Mesenchymal stem cell (in vitro differentiated cells and primary cell): ENCODE measurements around the gene SCN1A.

Experiments
- DNase-seq: peaks from one replicate; pipeline ENCODE4 v3.0.0-alpha.2; 2013
- H2AFZ ChIP-seq: one replicate; pipeline ENCODE4 v1.6.1; 2013; ENCODE audit warnings: low read depth, mild to moderate bottlenecking, control low read depth, inconsistent platforms, low read length, moderate library complexity
- H2AK5ac ChIP-seq: 2 replicates; pipeline ENCODE4 v1.6.1; 2013; ENCODE audit warnings: low read length, moderate library complexity, mild to moderate bottlenecking, inconsistent platforms; ENCODE audit not compliant: severe bottlenecking
- H2BK120ac ChIP-seq: one replicate; pipeline ENCODE4 v1.6.1; 2013; ENCODE audit warnings: low read depth, mild to moderate bottlenecking, inconsistent platforms, low read length, moderate library complexity
- H2BK12ac ChIP-seq, 2 experiments: one replicate each; pipeline ENCODE4 v1.6.1; 2013; ENCODE audit warnings: inconsistent platforms in 2 of 2, low read length in 2 of 2, mild to moderate bottlenecking in 2 of 2, moderate library complexity in 2 of 2, control low read depth in 1 of 2
- H2BK15ac ChIP-seq: one replicate; pipeline ENCODE4 v1.6.1; 2013; ENCODE audit warnings: mild to moderate bottlenecking, low read depth, inconsistent platforms; ENCODE audit not compliant: poor library complexity, severe bottlenecking
- H2BK5ac ChIP-seq: 2 replicates; pipeline ENCODE4 v1.6.1; 2013; ENCODE audit warnings: low read depth, mild to moderate bottlenecking, low read length, control low read depth, inconsistent platforms; ENCODE audit not compliant: poor library complexity, severe bottlenecking
- H3K14ac ChIP-seq, 2 experiments: one replicate each; pipeline ENCODE4 v1.6.1; 2013; ENCODE audit warnings: inconsistent platforms in 2 of 2, low read length in 2 of 2, control low read depth in 1 of 2, mild to moderate bottlenecking in 1 of 2, moderate library complexity in 1 of 2
- H3K18ac ChIP-seq, 2 experiments: one replicate each; pipeline ENCODE4 v1.6.1; 2013; ENCODE audit warnings: inconsistent platforms in 2 of 2, low read length in 2 of 2, control low read depth in 1 of 2, low read depth in 1 of 2, mild to moderate bottlenecking in 1 of 2
- H3K23ac ChIP-seq, 2 experiments: one replicate each; pipeline ENCODE4 v1.6.1; 2013; ENCODE audit warnings: inconsistent platforms in 2 of 2, low read length in 2 of 2, mild to moderate bottlenecking in 2 of 2, moderate library complexity in 2 of 2, control low read depth in 1 of 2
- H3K27ac ChIP-seq: 2 replicates; pipeline ENCODE4 v1.5.1; 2013; ENCODE audit warnings: mild to moderate bottlenecking, moderate library complexity, low read length, control low read depth, inconsistent platforms; ENCODE audit not compliant: poor library complexity, severe bottlenecking
- H3K27me3 ChIP-seq, 2 experiments: 2 replicates each; pipeline versions ENCODE4 v1.6.1 to v1.7.0; 2013; ENCODE audit warnings: low read length in 2 of 2, mild to moderate bottlenecking in 2 of 2, moderate library complexity in 2 of 2, control low read depth in 1 of 2, inconsistent platforms in 1 of 2; ENCODE audit not compliant: control insufficient read depth in 1 of 2, insufficient read depth in 1 of 2
- H3K36me3 ChIP-seq, 2 experiments: 2 replicates each; pipeline versions ENCODE4 v1.6.1 to v1.7.0; 2013; ENCODE audit warnings: low read length in 2 of 2, control low read depth in 1 of 2, inconsistent platforms in 1 of 2, low read depth in 1 of 2, mild to moderate bottlenecking in 1 of 2; ENCODE audit not compliant: insufficient read depth in 2 of 2, control insufficient read depth in 1 of 2
- H3K4ac ChIP-seq, 2 experiments: one replicate each; pipeline ENCODE4 v1.6.1; 2013; ENCODE audit warnings: inconsistent platforms in 2 of 2, low read length in 2 of 2, mild to moderate bottlenecking in 2 of 2, moderate library complexity in 2 of 2, control low read depth in 1 of 2, low read depth in 1 of 2
- H3K4me1 ChIP-seq: 2 replicates; pipeline ENCODE4 v1.6.1; 2013; ENCODE audit warnings: low read depth, low read length, control low read depth; ENCODE audit not compliant: control insufficient read depth, insufficient read depth
- H3K4me2 ChIP-seq: 2 replicates; pipeline ENCODE4 v1.6.1; 2013; ENCODE audit warnings: low read length, mild to moderate bottlenecking, inconsistent platforms; ENCODE audit not compliant: poor library complexity, severe bottlenecking
- H3K4me3 ChIP-seq, 2 experiments: 2 replicates each; pipeline versions ENCODE4 v1.5.1 to v1.7.0; 2013; ENCODE audit warnings: low read length in 2 of 2, mild to moderate bottlenecking in 2 of 2, control low read depth in 1 of 2, low read depth in 1 of 2; ENCODE audit not compliant: insufficient read depth in 1 of 2
- H3K79me1 ChIP-seq: replicated peaks from 2 replicates; pipeline ENCODE4 v1.6.1; 2013; ENCODE audit warnings: mild to moderate bottlenecking, control low read depth, low read length, inconsistent platforms; ENCODE audit not compliant: poor library complexity, severe bottlenecking
- H3K9ac ChIP-seq: 2 replicates; pipeline ENCODE4 v1.7.0; 2013; ENCODE audit warnings: mild to moderate bottlenecking, low read length, moderate library complexity
- H3K9me3 ChIP-seq: 2 replicates; pipeline ENCODE4 v1.7.0; 2013; ENCODE audit warnings: mild to moderate bottlenecking, low read length; ENCODE audit not compliant: control insufficient read depth
- H4K8ac ChIP-seq: one replicate; pipeline ENCODE4 v1.6.1; 2013; ENCODE audit warnings: inconsistent platforms, mild to moderate bottlenecking, low read length, moderate library complexity
- H4K91ac ChIP-seq: one replicate; pipeline ENCODE4 v1.6.1; 2013; ENCODE audit warnings: mild to moderate bottlenecking, low read length, inconsistent platforms
- WGBS: methylation state at CpG from one replicate; pipeline ENCODE4 v1.1.7; 2013; ENCODE audit warnings: mixed read lengths; 5-methylcytosine and 5-hydroxymethylcytosine counted together

Gene SCN1A

DNA sequence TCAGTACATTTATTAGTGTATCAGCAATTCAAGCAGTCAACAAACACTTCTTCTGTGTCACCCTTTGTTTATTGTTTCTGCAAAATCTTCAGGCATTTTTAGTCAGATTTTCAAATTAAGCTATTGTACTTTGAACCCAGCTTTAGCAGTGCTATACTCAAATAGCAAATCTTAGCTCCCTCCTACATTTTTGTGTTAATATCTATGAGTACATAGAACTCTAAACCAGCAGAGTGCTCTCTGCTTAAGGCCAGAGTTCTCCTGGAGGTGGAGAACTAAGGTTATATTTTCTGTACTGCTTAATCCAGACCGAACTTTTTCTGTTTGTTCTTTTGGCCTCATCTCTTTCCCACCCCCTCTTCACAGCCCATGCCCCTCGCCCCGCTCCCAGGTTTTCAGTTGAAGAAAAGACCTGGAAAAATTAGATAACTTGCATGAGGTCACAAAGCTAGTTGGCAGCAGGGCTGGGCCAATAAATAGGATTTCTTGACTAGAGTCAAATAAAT, 29.2 kb upstream of the SCN1A start:
- 33% methylated on average over 1 of the region's 3 CpGs for WGBS
- no peak for DNase-seq
- H3K27me3 ChIP-seq = no peaks in the 10 kb centered on the region
- H2BK15ac ChIP-seq = no peak overlapping the region
- H3K9ac ChIP-seq = no peak overlapping the region
- H2AFZ ChIP-seq = no peak overlapping the region
- H3K4me1 ChIP-seq = no peaks in the 10 kb centered on the region
- H3K23ac ChIP-seq = no peak overlapping the region
- H4K91ac ChIP-seq = no peak overlapping the region
- no peak overlapping the region for H2BK120ac ChIP-seq
- H3K27ac ChIP-seq = no peak overlapping the region
- no peak overlapping the region for H3K4me3 ChIP-seq
- H3K4me2 ChIP-seq = no peak overlapping the region
- H4K8ac ChIP-seq = no peak overlapping the region
- H2AK5ac ChIP-seq = no peak overlapping the region
- H3K9me3 ChIP-seq = no peaks in the 10 kb centered on the region
- H2BK5ac ChIP-seq = no peak overlapping the region
- H3K14ac ChIP-seq = no peak overlapping the region
- H3K4ac ChIP-seq = no peak overlapping the region
- H3K18ac ChIP-seq = no peak overlapping the region
- no peaks in the 10 kb centered on the region for H3K79me1 ChIP-seq
- H2BK12ac ChIP-seq = no peak overlapping the region
- no peaks in the 10 kb centered on the region for H3K36me3 ChIP-seq

DNA sequence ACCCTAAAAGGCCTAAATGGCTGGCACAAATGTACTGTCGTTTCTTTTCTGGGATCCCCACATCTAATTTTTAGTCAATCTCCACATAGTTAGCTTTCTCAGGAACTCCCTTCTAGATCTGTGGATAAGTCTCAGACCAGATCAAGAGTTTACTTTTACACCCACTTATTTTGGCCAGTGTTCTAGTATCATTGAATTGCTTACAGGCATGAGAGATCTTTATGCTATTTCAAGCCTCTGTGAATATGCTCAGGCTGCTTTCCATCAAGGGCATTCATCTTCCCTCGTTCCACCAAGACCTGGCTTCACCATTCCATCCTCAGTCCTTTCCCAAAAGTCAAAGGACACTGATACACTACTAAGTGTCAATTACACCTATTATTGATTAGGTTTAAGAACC, 27.8 kb upstream of the SCN1A start:
- H2BK15ac ChIP-seq = no peak overlapping the region
- WGBS = 60% methylated on average over 2 of the region's 2 CpGs
- H3K4me3 ChIP-seq = no peak overlapping the region
- no peak overlapping the region for H2BK120ac ChIP-seq
- H3K4ac ChIP-seq = no peak overlapping the region
- no peak overlapping the region for H2AK5ac ChIP-seq
- no peak overlapping the region for H2BK5ac ChIP-seq
- no peak overlapping the region for H2AFZ ChIP-seq
- no peak for DNase-seq
- H3K27ac ChIP-seq = no peak overlapping the region
- no peaks in the 10 kb centered on the region for H3K36me3 ChIP-seq
- no peak overlapping the region for H2BK12ac ChIP-seq
- H3K4me1 ChIP-seq = no peaks in the 10 kb centered on the region
- no peak overlapping the region for H3K18ac ChIP-seq
- H3K27me3 ChIP-seq = no peaks in the 10 kb centered on the region
- H3K9ac ChIP-seq = no peak overlapping the region
- H4K91ac ChIP-seq = no peak overlapping the region
- no peak overlapping the region for H3K14ac ChIP-seq
- H3K9me3 ChIP-seq = no peaks in the 10 kb centered on the region
- no peak overlapping the region for H4K8ac ChIP-seq
- H3K79me1 ChIP-seq = no peaks in the 10 kb centered on the region
- no peak overlapping the region for H3K23ac ChIP-seq
- no peak overlapping the region for H3K4me2 ChIP-seq

DNA sequence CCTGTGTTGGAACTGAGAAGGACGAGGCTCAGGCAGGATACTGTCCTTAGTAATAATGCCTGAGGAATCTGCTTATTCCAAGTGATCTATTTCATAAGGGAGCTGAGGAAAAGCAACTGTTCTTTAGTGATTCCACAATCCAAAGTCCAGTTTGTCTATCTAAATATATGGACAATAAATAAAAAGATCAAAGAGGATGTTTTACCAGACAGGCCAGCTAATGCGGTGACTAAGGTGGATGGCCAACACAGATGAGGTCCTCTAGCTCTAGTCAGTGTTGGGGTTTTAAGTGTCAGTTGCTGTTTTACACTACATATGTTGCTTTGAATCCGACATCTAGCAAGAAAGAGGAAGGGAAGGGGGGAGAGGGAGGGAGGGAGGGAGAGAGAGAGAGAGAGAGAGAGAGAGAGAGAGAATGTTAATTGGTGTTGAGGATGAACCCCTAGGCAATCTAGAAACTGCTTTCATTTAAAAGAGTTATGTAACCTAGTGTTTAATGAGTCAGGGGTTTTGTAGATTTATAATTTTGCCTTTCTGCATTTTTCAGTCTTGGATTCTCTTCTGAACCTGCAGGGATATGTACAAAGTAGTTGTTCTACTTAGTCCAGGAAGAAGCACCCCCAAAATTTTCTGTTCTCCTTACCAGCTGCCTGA, 27.0 kb upstream of the SCN1A start:
- Histone ChIP-seq H2BK120ac (no peak overlapping the region), H2BK5ac (no peak overlapping the region), H2BK12ac (no peak overlapping the region), H3K9ac (no peak overlapping the region), H3K23ac (no peak overlapping the region), H4K91ac (no peak overlapping the region), H3K27me3 (no peaks in the 10 kb centered on the region), H3K36me3 (no peaks in the 10 kb centered on the region), H2AK5ac (no peak overlapping the region), H4K8ac (no peak overlapping the region), H3K4ac (no peak overlapping the region), H3K18ac (no peak overlapping the region), H3K79me1 (no peaks in the 10 kb centered on the region), H2AFZ (no peak overlapping the region), H2BK15ac (no peak overlapping the region), H3K4me2 (no peak overlapping the region), H3K14ac (no peak overlapping the region), H3K27ac (no peak overlapping the region), H3K4me1 (no peaks in the 10 kb centered on the region), H3K9me3 (no peaks in the 10 kb centered on the region), H3K4me3 (no peak overlapping the region)
- WGBS = 25% methylated on average over 3 of the region's 3 CpGs
- DNase-seq = no peak

- no peak for DNase-seq
- H3K27me3 ChIP-seq = no peaks in the 10 kb centered on the region
- no peak overlapping the region for H3K23ac ChIP-seq
- no peak overlapping the region for H3K4ac ChIP-seq
- H3K4me2 ChIP-seq = no peak overlapping the region
- H2BK5ac ChIP-seq = no peak overlapping the region
- no peak overlapping the region for H4K91ac ChIP-seq
- H3K14ac ChIP-seq = no peak overlapping the region
- no peak overlapping the region for H2AK5ac ChIP-seq
- H3K4me1 ChIP-seq = no peaks in the 10 kb centered on the region
- H3K18ac ChIP-seq = no peak overlapping the region
- no peak overlapping the region for H3K27ac ChIP-seq
- H2BK120ac ChIP-seq = no peak overlapping the region
- no peak overlapping the region for H3K9ac ChIP-seq
- H3K36me3 ChIP-seq = no peaks in the 10 kb centered on the region
- H3K9me3 ChIP-seq = no peaks in the 10 kb centered on the region
- H3K4me3 ChIP-seq = no peak overlapping the region
- no peaks in the 10 kb centered on the region for H3K79me1 ChIP-seq
- no peak overlapping the region for H2BK15ac ChIP-seq
- no peak overlapping the region for H2AFZ ChIP-seq
- H4K8ac ChIP-seq = no peak overlapping the region
- H2BK12ac ChIP-seq = no peak overlapping the region
Observed at GRCh38 chr2:166152064-166152463, 24.2 kb upstream of the SCN1A start.
